SK-N-SH (cell line): Measurements from ENCODE around the gene ME1. TPM values are rescaled to one million over a fixed set of nuclear protein-coding genes. Genes with fewer than 3 reads are reported as not detected.
A peak's percentile ranks its signal among the peaks of the same experiment; 100 is the strongest.

ENCODE experiments used
- CTCF ChIA-PET: fragments of 300-600, 350-600 bp; formaldehyde crosslinking; extraction: SDS; loops from one replicate; lab custom pipeline; 2021; lab: Yijun Ruan, JAX
- POLR2A ChIA-PET: fragments of 350-600 bp; sonication (Branson Sonifier 250); formaldehyde crosslinking; extraction: SDS; loops from one replicate; lab custom pipeline; 2020; ENCODE audit warnings: antibody characterized with exemption, inconsistent platforms; lab: Yijun Ruan, JAX
- DNase-seq: peaks from one replicate; pipeline ENCODE4 v3.0.0; 2012
- H2AFZ ChIP-seq: fragments of 200-600 bp; sonication (generic); 2 replicates; pipeline ENCODE4 v1.8.1; 2016; ENCODE audit warnings: antibody characterized with exemption, mild to moderate bottlenecking, low read depth
- H3F3A ChIP-seq: fragments of 200-600 bp; sonication (generic); replicated peaks from 2 replicates; pipeline ENCODE3; 2016; ENCODE audit warnings: antibody characterized with exemption, mild to moderate bottlenecking; ENCODE audit not compliant: insufficient read depth
- H3K27ac ChIP-seq, 2 experiments: fragments of 200-500 bp in 1 of 2; fragments of 200-600 bp in 1 of 2; sonication (Bioruptor generic) in 1 of 2; sonication (generic), shearing (Covaris generic) in 1 of 2; 2 replicates each; pipeline versions ENCODE4 v1.5.1 to v1.6.1; 2014 to 2016; ENCODE audit warnings: low read depth in 2 of 2, inconsistent platforms in 1 of 2, low read length in 1 of 2, mild to moderate bottlenecking in 1 of 2, mixed read lengths in 1 of 2
- H3K27me3 ChIP-seq: fragments of 200-600 bp; sonication (generic), shearing (Covaris generic); 2 replicates; pipeline ENCODE4 v1.6.1; 2016; ENCODE audit warnings: mixed run types; ENCODE audit not compliant: insufficient read depth
- H3K36me3 ChIP-seq, 2 experiments: fragments of 200-500 bp in 1 of 2; fragments of 200-600 bp in 1 of 2; sonication (Bioruptor generic) in 1 of 2; sonication (generic) in 1 of 2; replicated peaks in 1 of 2; 2 replicates each; pipeline versions ENCODE3 to v1.5.1; 2014 to 2016; ENCODE audit warnings: low read length in 1 of 2, mild to moderate bottlenecking in 1 of 2; ENCODE audit not compliant: insufficient read depth in 2 of 2, control insufficient read depth in 1 of 2
- H3K4me1 ChIP-seq, 2 experiments: fragments of 200-500 bp in 1 of 2; fragments of 200-600 bp in 1 of 2; sonication (Bioruptor generic) in 1 of 2; sonication (generic), shearing (Covaris generic) in 1 of 2; 2 replicates each; pipeline versions ENCODE4 v1.5.1 to v1.6.1; 2014 to 2016; ENCODE audit warnings: low read depth in 1 of 2, low read length in 1 of 2, mixed run types in 1 of 2; ENCODE audit not compliant: insufficient read depth in 2 of 2, control insufficient read depth in 1 of 2
- H3K4me2 ChIP-seq: fragments of 200-600 bp; sonication (generic), shearing (Covaris generic); 2 replicates; pipeline ENCODE4 v1.6.1; 2017; ENCODE audit warnings: mixed run types
- H3K4me3 ChIP-seq, 2 experiments: fragments of 200-500 bp in 1 of 2; fragments of 200-600 bp in 1 of 2; sonication (Bioruptor generic) in 1 of 2; sonication (generic), shearing (Covaris generic) in 1 of 2; 2 replicates each; pipeline versions ENCODE4 v1.5.1 to v1.8.1; 2014 to 2016; ENCODE audit warnings: low read depth in 2 of 2, inconsistent platforms in 1 of 2, low read length in 1 of 2, mild to moderate bottlenecking in 1 of 2, mixed read lengths in 1 of 2, moderate library complexity in 1 of 2
- H3K79me2 ChIP-seq: fragments of 200-600 bp; sonication (generic); 2 replicates; pipeline ENCODE4 v1.8.1; 2017; ENCODE audit warnings: mild to moderate bottlenecking; ENCODE audit not compliant: insufficient read depth
- H3K9ac ChIP-seq: fragments of 200-600 bp; sonication (generic); 2 replicates; pipeline ENCODE4 v1.6.1; 2017; ENCODE audit warnings: mixed run types
- H3K9me2 ChIP-seq: fragments of 200-600 bp; sonication (generic); 2 replicates; pipeline ENCODE4 v1.6.1; 2017; ENCODE audit warnings: mixed run types
- H3K9me3 ChIP-seq: fragments of 200-600 bp; sonication (generic); 2 replicates; pipeline ENCODE4 v1.6.1; 2017; ENCODE audit warnings: mixed run types, mild to moderate bottlenecking, moderate library complexity
- H4K20me1 ChIP-seq: fragments of 200-600 bp; sonication (generic); 2 replicates; pipeline ENCODE4 v1.6.1; 2017; ENCODE audit warnings: mild to moderate bottlenecking, mixed run types; ENCODE audit not compliant: insufficient read depth
- ELF1 ChIP-seq: IDR thresholded peaks from 2 replicates; pipeline ENCODE4 v1.4.0; 2012
- EZH2phosphoT487 ChIP-seq: fragments of 200-600 bp; sonication (generic); IDR thresholded peaks from 2 replicates; pipeline ENCODE4 v1.6.1; 2017; ENCODE audit warnings: low read depth, mixed run types, mild to moderate bottlenecking, antibody characterized with exemption, moderate library complexity, borderline replicate concordance
- FOXM1 ChIP-seq: IDR thresholded peaks from 2 replicates; pipeline ENCODE4 v1.4.0; 2012; ENCODE audit warnings: low read depth, mild to moderate bottlenecking
- GATA2 ChIP-seq: sonication (generic); formaldehyde crosslinking; IDR thresholded peaks from 2 replicates; pipeline ENCODE4 v1.5.0; 2020; ENCODE audit warnings: mild to moderate bottlenecking, missing genetic modification reagents
- MAX ChIP-seq: IDR thresholded peaks from 2 replicates; pipeline ENCODE4 v1.4.0; 2012; ENCODE audit warnings: low read depth
- MEF2A ChIP-seq: IDR thresholded peaks from 2 replicates; pipeline ENCODE4 v1.4.0; 2012; ENCODE audit warnings: low read depth, borderline replicate concordance
- NRF1 ChIP-seq: IDR thresholded peaks from 2 replicates; pipeline ENCODE4 v1.6.1; 2012; ENCODE audit warnings: low read depth, mild to moderate bottlenecking, low read length
- PBX3 ChIP-seq: IDR thresholded peaks from 2 replicates; pipeline ENCODE4; 2012
- RCOR1 ChIP-seq: fragments of 150-350 bp; IDR thresholded peaks from 2 replicates; pipeline ENCODE4 v1.6.1; 2017; ENCODE audit warnings: antibody characterized with exemption, low read length
- RFX5 ChIP-seq: IDR thresholded peaks from 2 replicates; pipeline ENCODE4 v1.6.1; 2012; ENCODE audit warnings: mild to moderate bottlenecking, improper control_type of control experiment, low read length
- RXRA ChIP-seq: IDR thresholded peaks from 2 replicates; pipeline ENCODE4 v1.4.0; 2012; ENCODE audit warnings: low read depth, mild to moderate bottlenecking, borderline replicate concordance
- SIN3A ChIP-seq: IDR thresholded peaks from 2 replicates; pipeline ENCODE4 v1.6.1; 2012; ENCODE audit warnings: low read depth, mild to moderate bottlenecking, low read length, moderate library complexity, borderline replicate concordance
- SMC3 ChIP-seq: IDR thresholded peaks from 2 replicates; pipeline ENCODE4 v1.6.1; 2012; ENCODE audit warnings: low read depth, low read length, improper control_type of control experiment
- TEAD4 ChIP-seq: IDR thresholded peaks from 2 replicates; pipeline ENCODE4 v1.4.0; 2012; ENCODE audit warnings: mild to moderate bottlenecking, borderline replicate concordance; ENCODE audit not compliant: insufficient read depth
- USF2 ChIP-seq: fragments of 150-350 bp; IDR thresholded peaks from 2 replicates; pipeline ENCODE4 v1.6.1; 2017; ENCODE audit warnings: antibody characterized with exemption, low read length, low read depth, borderline replicate concordance
- ZBTB33 ChIP-seq: IDR thresholded peaks from 2 replicates; pipeline ENCODE4 v1.4.0; 2012; ENCODE audit warnings: low read depth, borderline replicate concordance
- WGBS: methylation state at CpG from one replicate; pipeline ENCODE4 v1.1.6; 2017; ENCODE audit warnings: low lambda C conversion rate; 5-methylcytosine and 5-hydroxymethylcytosine counted together
- polyA plus RNA-seq, 3 experiments: library from polyadenylated mRNA; depleted of rRNA; stranded (reverse); fragments of >200 nt; gene quantifications; 2 replicates each; pipeline ENCODE4 v1.2.3, GENCODE V29; 2012

The ME1 gene
- polyA plus RNA-seq, 1 of the 3 experiments (the other 2 are of a cell fraction) = 4.9 TPM

GRCh38 chr6:83231146-83231545, 199.7 kb downstream of the ME1 start (continued):
- TF ChIP-seq ZBTB33 (no peak), RFX5 (no peak), MAX (no peak), RCOR1 (no peak), EZH2phosphoT487 (no peak), RXRA (no peak), ELF1 (no peak), FOXM1 (no peak), NRF1 (no peak), GATA2 (CRISPR knock-in tag) (no peak), USF2 (no peak), SMC3 (no peak)

GRCh38 chr6:83226517-83226916, 204.3 kb downstream of the ME1 start:
- ChIA-PET POLR2A (no interaction called here), CTCF (interaction anchor here (0.7 to 3.1 kb wide), 3 partner anchors 159 to 293 kb away, joined by 3 to 17 read pairs (median 12); partner anchors contain the start of gene DOP1A)
- H3K9ac ChIP-seq = no peak overlapping the region
- no peaks in the 10 kb centered on the region for H3K9me3 ChIP-seq
- H2AFZ ChIP-seq = no peak overlapping the region
- 52% methylated on average over 1 of the region's 1 CpG for WGBS
- no peaks in the 10 kb centered on the region for H3K9me2 ChIP-seq
- H3K4me2 ChIP-seq = no peak overlapping the region
- peaks cover 0 to 7% of the 10 kb centered on the region in 2 experiments for H3K36me3 ChIP-seq
- H3K27me3 ChIP-seq = no peaks in the 10 kb centered on the region
- peak overlapping the region in 1 of 2 experiments; percentile 20; a peak in 1 of 4 replicates for H3K27ac ChIP-seq
- H3F3A ChIP-seq = peaks cover 8% of the 10 kb centered on the region
- no peaks in the 10 kb centered on the region for H3K79me2 ChIP-seq
- H4K20me1 ChIP-seq = no peaks in the 10 kb centered on the region
- TF ChIP-seq NRF1 (no peak), PBX3 (peak; percentile 16; the same call in 1 of the 2 replicates), SIN3A (no peak), TEAD4 (no peak), RCOR1 (no peak), ELF1 (no peak), MEF2A (no peak)
- no peaks in the 10 kb centered on the region; a peak in 1 of 4 replicates for H3K4me1 ChIP-seq
- no peak for DNase-seq
- no peak overlapping the region for H3K4me3 ChIP-seq
